Stimulated activated CD8-positive, alpha-beta memory T cell treated with anti-CD3 and anti-CD28 coated beads, Interleukin-4, amount 100 ng/mL, for 1 hour (primary cell): ENCODE data around the gene CR1L.
"Not testable (repeated sequence)": the region's sequence is repeated elsewhere in the genome, so short reads cannot be mapped to it uniquely, and the experiment has no call there.

Source experiments
- DNase-seq, 2 donors: peaks; one replicate each; pipeline ENCODE4 v3.0.0-alpha.2; 2020; ENCODE audit warnings: low read depth in 2 of 2, low spot score in 1 of 2

CR1L gene

GRCh38 chr1:207644852-207645634, at the start of gene CR1L:
CR1L (plus strand) TSS chr1:207645133; CDS start chr1:207645234, 101 bp downstream.
- peak; percentile 18 to 31 for DNase-seq

GRCh38 chr1:207603777-207604176, 41.2 kb upstream of the CR1L start:
- DNase-seq = no peak

- no peak for DNase-seq
These were observed 39.2 kb upstream of the CR1L start for GRCh38 chr1:207605444-207606361.

- no peak for DNase-seq
These were observed 38.6 kb upstream of the CR1L start for GRCh38 chr1:207606362-207606755.

- DNase-seq = no peak
These were observed 32.2 kb upstream of the CR1L start for GRCh38 chr1:207612762-207613161.

GRCh38 chr1:207619871-207620542, 24.9 kb upstream of the CR1L start:
- DNase-seq = no peak

- no peak for DNase-seq
These were observed 24.4 kb upstream of the CR1L start for GRCh38 chr1:207620543-207620893.

GRCh38 chr1:207625504-207626071, 19.3 kb upstream of the CR1L start:
- DNase-seq = not testable (repeated sequence)

GRCh38 chr1:207626972-207627337, 18.0 kb upstream of the CR1L start:
- no peak for DNase-seq

GRCh38 chr1:207627496-207627895, 17.4 kb upstream of the CR1L start:
- DNase-seq = no peak

GRCh38 chr1:207628776-207629175, 16.2 kb upstream of the CR1L start:
- no peak for DNase-seq

- no peak for DNase-seq
These were observed 13.8 kb upstream of the CR1L start for GRCh38 chr1:207631137-207631536.

GRCh38 chr1:207633226-207633625, 11.7 kb upstream of the CR1L start:
- no peak for DNase-seq

- not testable (repeated sequence) for DNase-seq
These were observed 11.1 kb upstream of the CR1L start for GRCh38 chr1:207633699-207634289.

GRCh38 chr1:207634293-207634692, 10.6 kb upstream of the CR1L start:
- not testable (repeated sequence) for DNase-seq

- not testable (repeated sequence) for DNase-seq
These were observed 9.3 kb upstream of the CR1L start for GRCh38 chr1:207635569-207636186.

GRCh38 chr1:207638487-207639145, 6.3 kb upstream of the CR1L start:
- DNase-seq = not testable (repeated sequence)

GRCh38 chr1:207639362-207639761, 5.6 kb upstream of the CR1L start:
- DNase-seq = not testable (repeated sequence)

- DNase-seq = no peak
These were observed 624 bp upstream of the CR1L start for GRCh38 chr1:207644166-207644851.
